Measurements from ENCODE around the gene ZNF500. TPM values are rescaled to one million over a fixed set of nuclear protein-coding genes. Genes with fewer than 3 reads are reported as not detected.

The ZNF500 gene
- polyA plus RNA-seq, 1 of the 3 experiments (the other 2 are of a cell fraction) = 6.3 TPM

DNA sequence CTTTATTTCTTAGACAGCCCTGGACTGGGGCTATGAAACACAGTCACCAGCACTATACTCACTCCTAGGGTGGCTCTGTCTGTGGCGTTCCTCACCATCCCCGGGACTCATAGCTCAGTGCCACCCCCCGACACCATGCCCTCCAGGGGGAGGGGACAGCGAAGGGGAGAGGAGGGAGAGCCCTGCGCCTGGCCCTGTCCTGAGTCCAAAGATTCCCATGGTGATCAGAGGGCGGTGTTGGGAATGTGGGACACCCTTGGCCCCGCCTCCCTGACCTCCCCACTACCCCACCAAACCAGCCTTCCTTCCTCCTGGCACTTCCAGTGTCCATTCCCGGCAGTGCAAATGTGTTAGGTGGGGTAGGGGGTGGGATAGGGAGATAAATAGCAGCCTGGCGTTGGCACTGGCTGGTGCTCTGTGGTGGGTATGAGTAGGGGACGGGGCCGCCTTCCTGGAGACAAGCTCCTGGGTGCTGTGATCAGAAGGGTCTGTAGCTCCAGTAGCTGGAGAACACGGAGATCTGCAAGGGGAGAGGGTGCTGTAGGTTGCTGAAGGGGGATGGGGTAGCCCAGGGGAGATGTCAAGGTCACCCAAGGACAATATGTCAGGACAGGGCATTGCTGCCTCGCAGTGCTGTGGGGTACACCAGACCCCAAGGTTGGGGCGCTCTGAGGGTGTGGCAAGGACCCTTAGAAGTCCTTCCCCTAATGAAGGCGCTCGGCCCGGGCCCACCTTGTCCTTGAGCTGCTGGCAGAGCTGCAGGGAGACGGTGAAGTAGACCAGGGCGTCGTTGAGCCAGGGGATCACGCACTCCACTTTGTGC is 30.2 kb upstream of the ZNF500 start:
- POLR2A ChIA-PET = no interaction called here
- H3K4me1 ChIP-seq (ENCODE audit: control insufficient read depth in 1 of 2, insufficient read depth in 2 of 2, low read depth in 1 of 2, low read length in 1 of 2) = peaks cover 0 to 15% of the 10 kb centered on the region in 2 experiments; a peak in 2 of 4 replicates
- H3K36me3 ChIP-seq (replicated peaks in 1 of 2; ENCODE audit: control insufficient read depth in 1 of 2, insufficient read depth in 2 of 2, low read length in 1 of 2) = peaks cover 0 to 24% of the 10 kb centered on the region in 2 experiments
- no peak overlapping the region for H3K4me3 ChIP-seq (ENCODE audit: low read depth in 2 of 2, low read length in 1 of 2)
- H4K20me1 ChIP-seq (ENCODE audit: insufficient read depth) = no peaks in the 10 kb centered on the region
- no peaks in the 10 kb centered on the region for H3F3A ChIP-seq (replicated peaks; ENCODE audit: insufficient read depth)
- TF ChIP-seq RAD21 (IDR thresholded peaks at IDR 0.05; ENCODE audit: low read length) (no peak), ZBTB33 (IDR thresholded peaks at IDR 0.05; ENCODE audit: borderline replicate concordance, low read depth) (no peak), RFX5 (IDR thresholded peaks at IDR 0.05; ENCODE audit: low read length) (no peak), RCOR1 (IDR thresholded peaks at IDR 0.05; ENCODE audit: low read length) (no peak), NFIC (IDR thresholded peaks at IDR 0.05; ENCODE audit: borderline replicate concordance) (no peak), ELF1 (IDR thresholded peaks at IDR 0.05) (no peak), TEAD4 (IDR thresholded peaks at IDR 0.05; ENCODE audit: borderline replicate concordance, insufficient read depth) (no peak), RXRA (IDR thresholded peaks at IDR 0.05; ENCODE audit: borderline replicate concordance, low read depth) (no peak)
- no peaks in the 10 kb centered on the region for H3K9me2 ChIP-seq
- no peaks in the 10 kb centered on the region for H3K27me3 ChIP-seq (ENCODE audit: insufficient read depth)
- no peak overlapping the region for H2AFZ ChIP-seq (ENCODE audit: low read depth)
- WGBS (ENCODE audit: low lambda C conversion rate) = 80% methylated on average over 17 of the region's 21 CpGs
- no peak overlapping the region for H3K9ac ChIP-seq
- CTCF ChIA-PET = no interaction called here
- no peak for DNase-seq
- H3K27ac ChIP-seq (ENCODE audit: low read depth in 2 of 2, low read length in 1 of 2) = no peak overlapping the region
- H3K9me3 ChIP-seq = no peaks in the 10 kb centered on the region
- H3K4me2 ChIP-seq = no peak overlapping the region
- 0 out of 2 replicates have a peak, but pooled peaks cover 7% of the 10 kb centered on the region for H3K79me2 ChIP-seq (ENCODE audit: insufficient read depth)

DNA sequence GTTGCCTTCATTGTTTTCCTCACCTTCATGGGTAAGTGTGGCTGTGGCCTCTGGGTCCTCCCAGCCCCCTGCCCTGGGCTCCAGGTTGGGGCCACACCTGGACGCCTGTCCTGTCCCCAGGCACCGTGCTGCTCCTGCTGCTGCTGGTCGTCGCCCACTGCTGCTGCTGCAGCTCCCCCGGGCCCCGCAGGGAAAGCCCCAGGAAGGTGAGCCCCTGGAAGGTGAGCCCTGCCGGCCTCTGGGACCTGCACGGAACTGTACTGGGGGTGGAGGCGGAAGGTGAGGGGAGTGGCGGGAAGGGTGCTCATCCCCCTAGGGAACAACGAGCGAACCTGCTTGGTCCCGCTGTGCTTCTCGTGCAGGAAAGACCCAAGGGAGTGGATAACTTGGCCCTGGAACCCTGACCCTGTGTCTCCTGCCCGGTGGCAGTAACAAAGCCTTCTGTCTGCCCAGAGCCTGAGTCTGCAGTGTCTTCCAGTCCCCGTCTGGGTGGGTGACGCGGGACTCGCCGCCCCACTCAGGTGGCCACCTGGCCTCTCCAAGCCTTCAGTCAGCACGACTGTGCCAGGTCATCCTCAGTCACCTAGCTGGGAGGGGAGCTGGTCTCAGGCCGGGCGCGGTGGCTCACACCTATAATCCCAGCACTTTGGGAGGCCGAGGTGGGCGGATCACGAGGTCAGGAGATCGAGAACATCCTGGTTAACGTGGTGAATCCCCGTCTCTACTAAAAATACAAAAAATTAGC is 29.0 kb upstream of the ZNF500 start:
- Histone ChIP-seq H3K79me2 (ENCODE audit: insufficient read depth) (no peaks in the 10 kb centered on the region), H3K36me3 (replicated peaks in 1 of 2; ENCODE audit: control insufficient read depth in 1 of 2, insufficient read depth in 2 of 2, low read length in 1 of 2) (peaks cover 0 to 24% of the 10 kb centered on the region in 2 experiments), H2AFZ (ENCODE audit: low read depth) (no peak overlapping the region), H3K27ac (ENCODE audit: low read depth in 2 of 2, low read length in 1 of 2) (no peak overlapping the region), H3F3A (replicated peaks; ENCODE audit: insufficient read depth) (no peaks in the 10 kb centered on the region), H3K27me3 (ENCODE audit: insufficient read depth) (no peaks in the 10 kb centered on the region), H3K4me1 (ENCODE audit: control insufficient read depth in 1 of 2, insufficient read depth in 2 of 2, low read depth in 1 of 2, low read length in 1 of 2) (peaks cover 0 to 7% of the 10 kb centered on the region in 2 experiments; a peak in 1 of 4 replicates), H3K9ac (no peak overlapping the region), H3K9me2 (no peaks in the 10 kb centered on the region), H3K4me3 (ENCODE audit: low read depth in 2 of 2, low read length in 1 of 2) (no peak overlapping the region), H3K9me3 (no peaks in the 10 kb centered on the region), H4K20me1 (ENCODE audit: insufficient read depth) (no peaks in the 10 kb centered on the region), H3K4me2 (no peak overlapping the region)
- no peak for DNase-seq
- POLR2A ChIA-PET = no interaction called here
- 91% methylated on average over 18 of the region's 30 CpGs for WGBS (ENCODE audit: low lambda C conversion rate)
- CTCF ChIA-PET = no interaction called here
- TF ChIP-seq YY1 (IDR thresholded peaks at IDR 0.05; ENCODE audit: low read depth) (no peak), ZBTB33 (IDR thresholded peaks at IDR 0.05; ENCODE audit: borderline replicate concordance, low read depth) (no peak), FOXJ3 (CRISPR knock-in tag; IDR thresholded peaks at IDR 0.05) (no peak), TAF1 (IDR thresholded peaks at IDR 0.05; ENCODE audit: borderline replicate concordance, low read depth, low read length) (no peak), RCOR1 (IDR thresholded peaks at IDR 0.05; ENCODE audit: low read length) (no peak), NFIC (IDR thresholded peaks at IDR 0.05; ENCODE audit: borderline replicate concordance) (no peak), RXRA (IDR thresholded peaks at IDR 0.05; ENCODE audit: borderline replicate concordance, low read depth) (no peak), FOSL2 (IDR thresholded peaks at IDR 0.05; ENCODE audit: borderline replicate concordance, low read depth) (no peak), JUND (IDR thresholded peaks at IDR 0.05) (no peak), FOXM1 (IDR thresholded peaks at IDR 0.05; ENCODE audit: low read depth) (no peak)
- TF ChIP-seq, protein P1, sequence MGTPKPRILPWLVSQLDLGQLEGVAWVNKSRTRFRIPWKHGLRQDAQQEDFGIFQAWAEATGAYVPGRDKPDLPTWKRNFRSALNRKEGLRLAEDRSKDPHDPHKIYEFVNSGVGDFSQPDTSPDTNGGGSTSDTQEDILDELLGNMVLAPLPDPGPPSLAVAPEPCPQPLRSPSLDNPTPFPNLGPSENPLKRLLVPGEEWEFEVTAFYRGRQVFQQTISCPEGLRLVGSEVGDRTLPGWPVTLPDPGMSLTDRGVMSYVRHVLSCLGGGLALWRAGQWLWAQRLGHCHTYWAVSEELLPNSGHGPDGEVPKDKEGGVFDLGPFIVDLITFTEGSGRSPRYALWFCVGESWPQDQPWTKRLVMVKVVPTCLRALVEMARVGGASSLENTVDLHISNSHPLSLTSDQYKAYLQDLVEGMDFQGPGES (IDR thresholded peaks at IDR 0.05; ENCODE audit: low read depth, low read length) = no peak
- TF ChIP-seq, protein P2, sequence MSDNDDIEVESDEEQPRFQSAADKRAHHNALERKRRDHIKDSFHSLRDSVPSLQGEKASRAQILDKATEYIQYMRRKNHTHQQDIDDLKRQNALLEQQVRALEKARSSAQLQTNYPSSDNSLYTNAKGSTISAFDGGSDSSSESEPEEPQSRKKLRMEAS (IDR thresholded peaks at IDR 0.05; ENCODE audit: low read depth) = no peak

All from SK-N-SH (cell line).